HL-60 (cell line): ENCODE results near the gene ANKRD44.

Source experiments
- DNase-seq, 2 experiments: peaks; one replicate each; pipeline ENCODE4 v3.0.0-alpha.2; 2010 to 2020; ENCODE audit warnings: low read depth in 1 of 2, low spot score in 1 of 2
- H3K27ac ChIP-seq: fragments of 250-450 bp; sonication (Bioruptor Pico); replicated peaks from 2 replicates; pipeline ENCODE4 v1.5.1; 2020; ENCODE audit warnings: mild to moderate bottlenecking, moderate library complexity
- H3K27me3 ChIP-seq: fragments of 250-450 bp; sonication (Bioruptor Pico); 2 replicates; pipeline ENCODE4 v1.5.1; 2021; ENCODE audit warnings: mild to moderate bottlenecking, moderate library complexity; ENCODE audit not compliant: insufficient read depth, poor library complexity, severe bottlenecking
- H3K4me3 ChIP-seq: replicated peaks from 2 replicates; pipeline ENCODE4 v1.5.1; 2011; ENCODE audit warnings: mild to moderate bottlenecking, control low read depth, low read length; ENCODE audit not compliant: insufficient read depth
- GABPA ChIP-seq: IDR thresholded peaks from 2 replicates; pipeline ENCODE4 v1.6.1; 2012; ENCODE audit warnings: low read depth
- POLR2AphosphoS5 ChIP-seq: IDR thresholded peaks from 2 replicates; pipeline ENCODE4 v1.6.1; 2012; ENCODE audit warnings: low read depth
- SPI1 ChIP-seq: IDR thresholded peaks from 2 replicates; pipeline ENCODE4 v1.6.1; 2012; ENCODE audit warnings: low read depth, mild to moderate bottlenecking, borderline replicate concordance
- TF ChIP-seq, protein P1 (sequence below): IDR thresholded peaks from 2 replicates; pipeline ENCODE4 v1.6.1; 2012; ENCODE audit warnings: low read depth; ENCODE audit not compliant: insufficient replicate concordance
- TF ChIP-seq, protein P2 (sequence below): IDR thresholded peaks from one replicate; pipeline ENCODE4 v1.5.1; 2011; ENCODE audit warnings: low read length, control low read depth, inconsistent platforms; ENCODE audit not compliant: insufficient read depth

The ANKRD44 gene

DNA sequence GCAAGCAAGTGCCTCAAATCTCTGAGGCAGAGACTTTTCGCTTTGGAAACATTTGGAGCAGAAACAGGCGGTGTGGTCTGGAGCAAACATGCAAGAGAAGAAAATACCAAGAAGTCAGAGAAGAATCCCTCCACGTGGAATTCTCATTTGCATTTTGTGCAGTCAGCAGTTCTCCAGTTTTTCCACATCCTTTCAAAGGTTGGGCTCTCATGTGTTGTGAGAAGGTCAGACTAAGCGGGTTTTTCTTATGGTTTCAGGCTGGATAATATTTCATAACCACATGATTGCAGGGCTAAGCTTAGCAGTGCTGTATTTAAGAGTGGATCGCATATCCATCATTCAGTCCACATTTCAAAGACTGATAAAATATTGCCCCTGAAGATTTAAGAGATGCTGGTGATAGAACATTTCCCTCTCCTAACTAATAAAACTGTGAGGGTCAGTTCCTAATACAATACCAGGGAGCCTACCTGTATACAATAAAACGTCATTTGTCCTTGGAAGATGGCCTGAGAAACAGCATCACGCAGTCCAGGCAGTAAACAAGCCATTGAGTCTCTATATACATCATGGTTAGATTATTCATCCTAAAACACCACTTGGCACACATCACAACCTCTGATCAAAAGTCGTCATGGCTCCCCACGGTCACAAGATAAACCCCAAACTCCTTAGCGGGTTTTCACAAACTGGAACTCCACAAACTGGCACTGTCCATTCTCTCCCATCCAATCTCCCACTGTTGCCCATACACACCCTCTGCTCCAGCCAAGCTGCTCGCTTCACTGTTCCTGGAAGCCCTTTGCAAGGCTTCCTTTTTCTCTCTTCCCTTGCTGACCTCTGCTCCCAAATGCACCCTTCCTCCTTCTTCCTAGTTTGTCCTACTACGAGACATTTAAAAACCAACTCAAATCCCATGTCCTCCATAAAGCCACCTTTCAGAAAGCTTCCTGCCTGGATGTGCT, 31.5 kb downstream of the ANKRD44 start:
- DNase-seq, result no peak
- Histone ChIP-seq H3K27ac (no peak overlapping the region), H3K27me3 (no peaks in the 10 kb centered on the region), H3K4me3 (no peak overlapping the region)
- TF ChIP-seq, protein P1, sequence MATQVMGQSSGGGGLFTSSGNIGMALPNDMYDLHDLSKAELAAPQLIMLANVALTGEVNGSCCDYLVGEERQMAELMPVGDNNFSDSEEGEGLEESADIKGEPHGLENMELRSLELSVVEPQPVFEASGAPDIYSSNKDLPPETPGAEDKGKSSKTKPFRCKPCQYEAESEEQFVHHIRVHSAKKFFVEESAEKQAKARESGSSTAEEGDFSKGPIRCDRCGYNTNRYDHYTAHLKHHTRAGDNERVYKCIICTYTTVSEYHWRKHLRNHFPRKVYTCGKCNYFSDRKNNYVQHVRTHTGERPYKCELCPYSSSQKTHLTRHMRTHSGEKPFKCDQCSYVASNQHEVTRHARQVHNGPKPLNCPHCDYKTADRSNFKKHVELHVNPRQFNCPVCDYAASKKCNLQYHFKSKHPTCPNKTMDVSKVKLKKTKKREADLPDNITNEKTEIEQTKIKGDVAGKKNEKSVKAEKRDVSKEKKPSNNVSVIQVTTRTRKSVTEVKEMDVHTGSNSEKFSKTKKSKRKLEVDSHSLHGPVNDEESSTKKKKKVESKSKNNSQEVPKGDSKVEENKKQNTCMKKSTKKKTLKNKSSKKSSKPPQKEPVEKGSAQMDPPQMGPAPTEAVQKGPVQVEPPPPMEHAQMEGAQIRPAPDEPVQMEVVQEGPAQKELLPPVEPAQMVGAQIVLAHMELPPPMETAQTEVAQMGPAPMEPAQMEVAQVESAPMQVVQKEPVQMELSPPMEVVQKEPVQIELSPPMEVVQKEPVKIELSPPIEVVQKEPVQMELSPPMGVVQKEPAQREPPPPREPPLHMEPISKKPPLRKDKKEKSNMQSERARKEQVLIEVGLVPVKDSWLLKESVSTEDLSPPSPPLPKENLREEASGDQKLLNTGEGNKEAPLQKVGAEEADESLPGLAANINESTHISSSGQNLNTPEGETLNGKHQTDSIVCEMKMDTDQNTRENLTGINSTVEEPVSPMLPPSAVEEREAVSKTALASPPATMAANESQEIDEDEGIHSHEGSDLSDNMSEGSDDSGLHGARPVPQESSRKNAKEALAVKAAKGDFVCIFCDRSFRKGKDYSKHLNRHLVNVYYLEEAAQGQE, result no peak
- TF ChIP-seq GABPA, result no peak
- TF ChIP-seq, protein P2, sequence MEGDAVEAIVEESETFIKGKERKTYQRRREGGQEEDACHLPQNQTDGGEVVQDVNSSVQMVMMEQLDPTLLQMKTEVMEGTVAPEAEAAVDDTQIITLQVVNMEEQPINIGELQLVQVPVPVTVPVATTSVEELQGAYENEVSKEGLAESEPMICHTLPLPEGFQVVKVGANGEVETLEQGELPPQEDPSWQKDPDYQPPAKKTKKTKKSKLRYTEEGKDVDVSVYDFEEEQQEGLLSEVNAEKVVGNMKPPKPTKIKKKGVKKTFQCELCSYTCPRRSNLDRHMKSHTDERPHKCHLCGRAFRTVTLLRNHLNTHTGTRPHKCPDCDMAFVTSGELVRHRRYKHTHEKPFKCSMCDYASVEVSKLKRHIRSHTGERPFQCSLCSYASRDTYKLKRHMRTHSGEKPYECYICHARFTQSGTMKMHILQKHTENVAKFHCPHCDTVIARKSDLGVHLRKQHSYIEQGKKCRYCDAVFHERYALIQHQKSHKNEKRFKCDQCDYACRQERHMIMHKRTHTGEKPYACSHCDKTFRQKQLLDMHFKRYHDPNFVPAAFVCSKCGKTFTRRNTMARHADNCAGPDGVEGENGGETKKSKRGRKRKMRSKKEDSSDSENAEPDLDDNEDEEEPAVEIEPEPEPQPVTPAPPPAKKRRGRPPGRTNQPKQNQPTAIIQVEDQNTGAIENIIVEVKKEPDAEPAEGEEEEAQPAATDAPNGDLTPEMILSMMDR, result no peak

DNA sequence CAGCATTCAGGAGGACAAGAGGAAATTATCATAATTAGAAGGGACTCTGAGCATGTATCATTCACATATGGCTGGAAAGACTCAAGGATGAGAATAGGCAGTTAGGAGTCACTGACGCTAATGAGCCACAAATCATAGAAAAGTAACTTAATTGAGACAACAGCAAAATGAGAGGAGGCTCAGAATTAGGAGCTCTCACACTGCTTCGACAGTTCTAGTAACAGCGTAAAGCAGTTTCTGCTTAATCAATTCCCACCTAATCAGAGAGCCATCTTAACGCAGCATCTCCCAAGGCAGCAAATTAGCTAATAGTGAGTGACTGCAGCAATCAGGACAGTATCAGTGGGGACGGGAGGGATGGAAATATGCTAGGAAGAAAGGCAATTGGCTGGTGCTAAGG, 32.8 kb downstream of the ANKRD44 start:
- Histone ChIP-seq H3K4me3 (no peak overlapping the region), H3K27ac (no peak overlapping the region), H3K27me3 (no peaks in the 10 kb centered on the region)
- DNase-seq, result no peak
- no peak for TF ChIP-seq SPI1
- TF ChIP-seq POLR2AphosphoS5, result no peak
- TF ChIP-seq, protein P2, result no peak
- TF ChIP-seq, protein P1, result no peak
- no peak for TF ChIP-seq GABPA

DNA sequence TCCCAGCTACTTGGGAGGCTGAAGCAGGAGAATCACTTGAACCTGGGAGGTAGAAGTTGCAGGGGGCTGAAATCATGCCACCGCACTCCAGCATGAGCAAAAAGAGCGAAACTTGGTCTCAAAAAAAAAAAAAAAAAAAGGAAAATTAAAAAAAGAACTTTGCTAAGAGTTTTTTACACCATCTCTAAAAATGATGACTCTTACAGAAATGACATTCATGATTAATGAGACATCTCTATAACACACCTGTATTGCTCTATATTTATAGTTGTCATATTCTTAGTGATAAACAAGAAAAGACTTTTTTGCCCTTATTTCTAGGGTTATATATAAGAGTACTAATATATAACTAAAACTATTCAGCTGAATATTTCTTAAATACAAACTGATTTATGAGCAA, 34.4 kb downstream of the ANKRD44 start:
- Histone ChIP-seq H3K27me3 (no peaks in the 10 kb centered on the region), H3K27ac (no peak overlapping the region), H3K4me3 (no peak overlapping the region)
- TF ChIP-seq, protein P2, result no peak
- no peak for TF ChIP-seq SPI1
- TF ChIP-seq POLR2AphosphoS5, result no peak
- no peak for TF ChIP-seq GABPA
- TF ChIP-seq, protein P1, result no peak
- no peak for DNase-seq
